HepG2 (cell line): ENCODE measurements around the gene PRDX3.

ENCODE experiments used
- CBX5 ChIP-seq: sonication (generic); formaldehyde crosslinking; IDR thresholded peaks from 2 replicates; pipeline ENCODE4 v1.4.0; 2020; ENCODE audit warnings: missing genetic modification reagents, borderline replicate concordance
- ELK4 ChIP-seq: sonication (generic); formaldehyde crosslinking; IDR thresholded peaks from 2 replicates; pipeline ENCODE4 v1.9.0; 2021; ENCODE audit warnings: missing genetic modification reagents, borderline replicate concordance
- HDAC2 ChIP-seq: sonication (generic); formaldehyde crosslinking; IDR thresholded peaks from 2 replicates; pipeline ENCODE4 v1.4.0; 2020; ENCODE audit warnings: missing genetic modification reagents
- NKX3-1 ChIP-seq: sonication (generic); formaldehyde crosslinking; IDR thresholded peaks from 2 replicates; pipeline ENCODE4 v1.5.0; 2020; ENCODE audit warnings: missing genetic modification reagents
- PCBP1 ChIP-seq: fragments of 200-400 bp; formaldehyde crosslinking; IDR thresholded peaks from 2 replicates; pipeline ENCODE4 v1.6.1; 2017; ENCODE audit warnings: mild to moderate bottlenecking, low read depth, low read length, borderline replicate concordance
- ZFP1 ChIP-seq: IDR thresholded peaks from 2 replicates; pipeline ENCODE4 v1.6.1; 2016
- TF ChIP-seq, protein P1 (sequence below): IDR thresholded peaks from 2 replicates; pipeline ENCODE4 v1.6.1; 2016; ENCODE audit warnings: mild to moderate bottlenecking, missing biosample characterization, missing genetic modification reagents

GRCh38 chr10:119211625-119212441 is 33.2 kb upstream of the PRDX3 start:
- TF ChIP-seq ELK4 (CRISPR knock-in tag): no peak
- no peak for TF ChIP-seq ZFP1 (CRISPR knock-in tag)
- TF ChIP-seq, protein P1, sequence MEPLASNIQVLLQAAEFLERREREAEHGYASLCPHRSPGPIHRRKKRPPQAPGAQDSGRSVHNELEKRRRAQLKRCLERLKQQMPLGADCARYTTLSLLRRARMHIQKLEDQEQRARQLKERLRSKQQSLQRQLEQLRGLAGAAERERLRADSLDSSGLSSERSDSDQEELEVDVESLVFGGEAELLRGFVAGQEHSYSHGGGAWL: no peak
- TF ChIP-seq PCBP1: no peak
- no peak for TF ChIP-seq CBX5 (CRISPR knock-in tag)
- no peak for TF ChIP-seq HDAC2
- no peak for TF ChIP-seq NKX3-1 (CRISPR knock-in tag)
